GM19324 (cell line): Measurements from ENCODE around the gene MUC6.
"Not testable (repeated sequence)": the region's sequence is repeated elsewhere in the genome, so short reads cannot be mapped to it uniquely, and the experiment has no call there.

Experiments
- ATAC-seq: cut with Tn5 transposase; IDR thresholded peaks from one replicate; pipeline ENCODE4 v1.9.1; 2021; ENCODE audit warnings: mild to moderate bottlenecking, moderate library complexity; ENCODE audit not compliant: unreplicated experiment, low FRiP score

MUC6 gene

DNA sequence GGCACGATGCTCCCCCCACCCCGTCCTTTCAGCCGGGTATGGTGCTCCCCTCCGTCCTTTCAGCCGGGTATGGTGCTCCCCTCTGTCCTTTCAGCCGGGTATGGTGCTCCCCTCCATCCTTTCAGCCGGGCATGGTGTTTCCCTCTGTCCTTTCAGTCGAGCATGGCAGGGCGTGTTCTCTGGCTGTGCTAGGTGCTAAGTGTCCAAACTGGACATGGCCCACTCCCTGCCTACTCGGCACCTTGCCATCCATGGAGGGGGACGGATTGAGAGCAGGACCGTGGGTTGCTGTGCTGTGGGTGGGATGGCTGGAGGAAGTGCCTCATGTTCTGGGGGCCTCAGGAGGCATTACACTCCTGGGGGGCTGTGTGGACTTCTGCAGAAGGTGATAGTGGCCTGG is 45.5 kb downstream of the MUC6 start:
- ATAC-seq: no peak

DNA sequence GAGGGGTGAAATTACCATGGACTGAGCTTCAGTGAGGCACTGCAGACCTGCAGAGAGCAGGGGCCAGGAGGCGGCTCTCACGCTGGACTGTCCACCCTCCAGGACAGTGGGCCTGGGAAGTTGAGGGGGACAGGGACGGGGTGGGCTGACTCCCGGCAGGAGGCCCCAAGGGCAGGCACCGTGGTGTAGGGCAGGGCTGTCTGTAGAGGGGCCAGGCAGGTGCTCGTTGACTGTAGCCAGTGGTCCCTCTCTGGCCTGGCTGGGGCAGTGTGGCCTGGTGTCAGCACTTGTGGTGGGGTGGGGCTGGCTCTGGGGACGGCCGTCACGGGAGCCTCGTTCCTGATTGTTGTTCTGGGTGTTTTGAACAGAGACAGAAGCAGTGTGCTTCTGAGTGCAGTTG is 46.4 kb downstream of the MUC6 start:
- no peak for ATAC-seq

DNA sequence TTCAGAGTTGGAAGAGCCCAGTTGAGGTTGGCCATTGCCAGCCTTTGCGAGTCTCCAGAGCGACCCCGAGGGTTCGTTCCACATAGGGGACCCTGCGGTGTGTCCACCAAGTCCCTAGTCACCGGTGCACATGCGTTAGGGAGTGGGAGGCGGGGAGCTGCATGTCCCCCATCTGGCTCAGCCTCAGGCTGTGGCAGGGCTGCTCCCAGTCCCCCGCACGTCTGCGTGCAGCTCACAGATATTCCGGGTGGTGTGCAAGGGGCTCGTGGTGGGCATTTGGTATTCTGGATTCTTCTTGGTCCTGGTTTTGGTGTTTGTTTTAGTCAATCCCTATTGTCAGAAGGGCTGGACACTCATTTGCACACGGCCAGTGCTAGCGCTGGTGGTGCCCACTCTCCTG is 48.8 kb downstream of the MUC6 start:
- no peak for ATAC-seq

DNA sequence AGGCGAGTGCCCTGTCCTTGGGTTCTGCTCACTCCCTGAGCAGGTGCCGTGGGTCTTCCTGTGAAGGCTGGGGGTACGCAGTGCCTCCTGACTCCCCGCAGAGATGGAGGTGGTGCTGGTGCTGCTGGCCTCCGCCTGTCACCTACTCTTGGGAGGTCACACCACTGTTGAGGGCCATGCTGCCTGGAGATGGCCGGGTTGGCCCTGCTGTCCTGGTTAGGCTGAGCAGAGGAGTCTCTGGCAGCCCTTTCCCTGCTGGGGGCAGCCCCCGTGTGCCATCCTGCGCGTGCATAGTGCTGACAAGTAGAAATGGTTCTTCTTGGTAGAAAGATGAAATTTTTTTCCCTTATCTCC is 49.6 kb downstream of the MUC6 start:
- ATAC-seq: no peak

DNA sequence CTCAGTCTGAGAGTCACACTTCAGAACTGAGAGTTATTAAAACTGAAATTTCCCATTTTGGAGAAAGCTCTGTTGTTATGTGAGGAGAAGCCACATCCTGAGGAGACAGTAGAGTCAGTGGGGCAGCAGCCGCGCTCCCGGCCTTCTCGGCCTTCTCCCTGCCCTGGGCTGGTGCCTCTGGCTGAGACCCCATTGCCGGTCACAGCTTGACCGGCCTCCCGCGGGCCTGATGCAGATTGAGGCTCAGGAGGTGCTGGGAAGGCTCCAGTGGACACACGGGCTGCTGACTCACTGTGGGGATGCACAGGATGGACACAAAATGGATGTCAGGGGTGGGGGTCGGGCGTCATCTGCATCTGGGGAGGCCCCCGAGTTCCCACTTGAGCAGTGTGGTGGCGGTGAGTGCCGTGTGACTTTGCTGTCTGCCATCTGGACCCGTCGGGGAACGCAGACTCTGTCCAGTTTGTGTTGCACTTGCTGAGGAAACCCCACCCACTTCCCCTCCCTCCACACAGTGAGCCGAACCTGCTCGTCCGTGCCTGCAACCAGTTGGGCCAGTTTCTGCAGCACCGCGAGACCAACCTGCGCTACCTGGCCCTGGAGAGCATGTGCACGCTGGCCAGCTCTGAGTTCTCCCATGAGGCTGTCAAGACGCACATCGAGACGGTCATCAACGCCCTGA is 50.1 kb downstream of the MUC6 start:
- no peak for ATAC-seq

DNA sequence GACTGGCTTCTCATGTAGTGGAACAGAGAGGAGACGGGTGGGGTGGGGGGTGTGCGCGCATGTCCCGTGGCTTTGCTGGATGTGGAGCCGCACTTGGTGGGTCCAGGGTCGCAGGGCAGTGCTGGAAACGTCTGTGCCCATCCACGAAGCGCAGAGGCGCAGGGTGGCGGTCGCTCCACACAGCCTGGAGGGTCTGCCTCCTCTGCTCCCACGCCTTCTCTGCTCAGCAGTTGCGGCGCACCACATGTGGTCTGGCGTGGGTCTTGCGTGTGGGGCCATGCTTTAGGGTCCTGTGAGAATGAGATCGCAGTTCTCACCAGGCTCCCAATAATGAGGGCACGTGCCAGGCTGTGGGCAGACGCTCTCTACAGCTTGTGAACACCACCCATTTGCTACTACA is 50.7 kb downstream of the MUC6 start:
- ATAC-seq: no peak

DNA sequence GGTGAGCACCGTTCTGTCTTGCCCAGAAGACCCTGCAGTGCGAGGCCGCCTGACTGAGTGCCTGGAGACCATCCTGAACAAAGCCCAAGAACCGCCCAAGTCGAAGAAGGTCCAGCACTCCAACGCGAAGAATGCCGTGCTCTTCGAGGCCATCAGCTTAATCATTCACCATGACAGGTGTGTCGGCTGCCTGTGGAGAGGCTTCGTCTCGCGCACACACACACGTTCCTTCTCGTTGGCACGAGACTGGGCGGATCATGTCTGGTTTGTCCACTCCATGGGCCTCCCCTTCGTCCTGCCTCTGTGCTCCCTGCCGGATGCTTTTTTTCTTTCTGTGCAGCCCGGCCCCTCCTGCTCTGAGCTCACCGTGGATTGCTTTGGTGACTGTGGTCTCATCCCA is 51.1 kb downstream of the MUC6 start:
- ATAC-seq: no peak

DNA sequence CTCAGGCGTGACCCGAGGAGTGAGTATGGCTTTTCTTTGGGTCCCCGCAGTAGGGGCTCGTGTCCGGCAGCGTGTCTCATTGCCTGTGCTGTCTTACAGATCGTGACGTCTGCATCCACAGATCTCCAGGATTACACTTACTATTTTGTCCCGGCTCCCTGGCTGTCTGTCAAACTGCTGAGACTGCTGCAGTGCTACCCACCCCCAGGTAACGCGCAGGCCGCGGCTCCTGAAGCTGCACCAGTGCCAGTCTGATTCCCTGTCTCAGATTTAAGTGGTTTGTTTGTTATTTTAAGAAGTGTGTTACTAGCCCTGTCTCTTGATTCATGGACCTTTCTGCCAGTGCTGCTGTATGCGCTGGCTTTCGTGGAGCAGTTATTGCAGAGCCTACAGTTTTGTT is 52.0 kb downstream of the MUC6 start:
- ATAC-seq: no peak

DNA sequence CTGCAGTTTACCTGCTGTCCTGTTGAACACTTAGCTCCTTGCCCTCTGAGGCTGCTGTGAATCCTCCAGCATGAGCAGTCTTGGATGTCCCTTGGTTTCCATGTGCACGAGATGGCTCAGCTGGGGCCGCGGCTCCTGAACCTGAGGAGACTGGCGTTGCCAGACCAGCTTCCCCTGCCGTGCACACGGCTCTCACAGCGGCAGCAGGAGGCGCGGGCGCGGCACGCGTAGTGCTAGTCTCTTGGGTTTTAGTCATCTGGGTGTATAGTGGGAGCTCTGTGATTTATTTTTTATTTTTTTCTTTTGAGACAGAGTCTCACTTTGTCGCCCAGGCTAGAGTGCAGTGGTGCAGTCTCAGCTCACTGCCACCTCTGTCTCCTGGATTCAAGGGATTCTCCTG is 54.8 kb downstream of the MUC6 start:
- ATAC-seq: no peak

DNA sequence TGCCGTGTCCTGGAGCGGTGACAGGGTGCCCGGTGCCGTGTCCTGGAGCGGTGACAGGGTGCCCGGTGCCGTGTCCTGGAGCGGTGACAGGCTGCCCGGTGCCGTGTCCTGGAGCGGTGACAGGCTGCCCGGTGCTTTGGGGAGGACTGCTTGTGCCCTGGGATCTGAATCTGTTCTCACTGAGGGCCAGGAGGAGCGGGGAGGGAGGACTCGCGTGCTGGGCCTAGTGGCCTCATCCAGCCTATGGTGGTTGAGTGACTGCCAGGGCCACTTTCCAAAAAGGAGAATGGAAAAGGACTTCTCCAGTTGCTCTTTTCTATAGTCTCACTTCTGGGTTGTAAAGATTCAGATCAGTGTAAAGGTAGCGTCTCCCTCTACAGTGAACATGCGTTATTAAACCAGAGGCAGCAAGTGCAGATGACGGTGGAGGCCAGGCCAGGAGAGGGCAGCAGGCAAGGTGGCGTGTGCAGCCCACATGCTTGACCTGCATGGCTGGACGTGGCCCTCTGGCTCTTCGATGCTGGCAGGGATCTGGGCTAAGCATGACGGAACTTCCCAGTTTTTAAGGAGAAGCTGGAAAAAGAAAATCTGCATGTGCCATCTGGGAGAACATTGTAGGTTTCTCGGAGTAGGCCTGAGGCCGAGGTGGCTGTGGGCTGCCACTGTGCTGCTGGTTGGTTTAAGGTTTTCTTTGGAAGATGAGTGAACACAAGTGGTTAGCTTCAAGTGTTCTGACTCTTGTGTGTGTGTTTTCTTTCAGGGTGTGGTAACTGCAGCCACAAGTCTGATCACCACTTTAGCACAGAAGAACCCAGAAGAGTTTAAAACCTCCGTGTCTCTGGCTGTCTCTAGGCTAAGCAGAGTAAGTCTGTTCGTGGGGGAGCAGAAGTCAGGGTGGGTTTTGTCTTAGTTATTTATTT is 55.8 kb downstream of the MUC6 start:
- no peak for ATAC-seq

DNA sequence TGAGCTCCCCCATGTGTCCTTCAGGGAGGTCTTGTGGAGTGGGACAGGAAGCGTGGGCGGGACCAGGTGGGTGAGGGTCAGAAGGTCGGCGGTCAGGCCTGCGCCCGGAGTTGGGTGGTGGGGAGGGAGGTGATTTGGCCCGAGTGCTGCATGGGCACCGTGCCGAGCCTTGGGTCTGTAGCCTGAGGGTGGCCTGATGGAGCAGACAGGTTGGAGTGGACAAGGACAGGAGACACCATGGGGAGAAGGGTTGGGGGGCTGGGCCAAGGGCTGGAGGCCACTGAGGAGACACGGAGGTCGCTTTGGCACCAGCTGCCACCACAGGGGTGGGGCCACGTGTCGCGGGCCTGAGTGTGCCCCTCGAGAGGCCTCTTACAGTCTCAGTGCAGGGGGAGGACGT is 57.7 kb downstream of the MUC6 start:
- no peak for ATAC-seq

DNA sequence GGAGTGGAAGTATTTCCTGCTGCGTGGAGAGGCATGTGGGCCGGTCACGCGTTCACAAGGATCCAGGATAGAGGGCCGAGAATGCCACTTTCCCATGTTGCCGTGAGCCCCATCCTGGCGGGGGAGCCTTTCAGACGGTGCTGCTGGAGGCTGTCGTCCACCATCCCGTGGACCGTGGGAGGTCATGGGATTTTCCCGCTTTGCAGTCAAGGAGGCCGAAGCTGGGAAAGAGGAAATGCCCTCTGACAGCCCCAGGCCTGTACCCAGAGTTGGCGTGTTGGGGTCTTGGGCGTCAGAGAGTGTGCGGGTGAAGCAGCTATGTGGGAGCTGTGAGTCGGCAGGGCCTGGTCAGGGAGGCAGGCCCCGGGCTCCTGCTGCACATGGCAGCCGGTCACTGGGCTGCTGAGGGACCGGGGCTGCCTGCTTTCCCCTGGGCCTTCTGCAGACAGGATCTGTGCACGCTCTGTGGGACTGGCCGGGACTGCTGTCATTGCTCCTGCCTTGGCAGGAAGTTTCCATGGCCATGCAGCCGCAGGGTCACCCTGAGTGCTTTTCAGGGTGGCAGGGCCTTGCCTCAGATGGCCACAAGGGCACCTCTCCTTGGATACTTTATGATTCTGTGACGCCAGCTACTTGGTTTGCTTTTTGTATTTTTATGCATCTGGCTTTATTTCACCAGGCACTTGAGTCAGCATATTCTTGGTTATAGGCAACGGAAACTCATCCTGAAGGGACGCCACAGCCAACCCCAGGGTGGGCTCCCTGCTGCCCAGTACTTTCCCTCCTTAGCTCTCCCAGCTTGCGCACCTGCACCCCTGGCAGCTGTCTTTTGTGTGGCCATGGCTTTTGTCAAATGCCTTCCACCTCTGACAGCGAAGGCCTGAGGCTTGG is 58.4 kb downstream of the MUC6 start:
- no peak for ATAC-seq

DNA sequence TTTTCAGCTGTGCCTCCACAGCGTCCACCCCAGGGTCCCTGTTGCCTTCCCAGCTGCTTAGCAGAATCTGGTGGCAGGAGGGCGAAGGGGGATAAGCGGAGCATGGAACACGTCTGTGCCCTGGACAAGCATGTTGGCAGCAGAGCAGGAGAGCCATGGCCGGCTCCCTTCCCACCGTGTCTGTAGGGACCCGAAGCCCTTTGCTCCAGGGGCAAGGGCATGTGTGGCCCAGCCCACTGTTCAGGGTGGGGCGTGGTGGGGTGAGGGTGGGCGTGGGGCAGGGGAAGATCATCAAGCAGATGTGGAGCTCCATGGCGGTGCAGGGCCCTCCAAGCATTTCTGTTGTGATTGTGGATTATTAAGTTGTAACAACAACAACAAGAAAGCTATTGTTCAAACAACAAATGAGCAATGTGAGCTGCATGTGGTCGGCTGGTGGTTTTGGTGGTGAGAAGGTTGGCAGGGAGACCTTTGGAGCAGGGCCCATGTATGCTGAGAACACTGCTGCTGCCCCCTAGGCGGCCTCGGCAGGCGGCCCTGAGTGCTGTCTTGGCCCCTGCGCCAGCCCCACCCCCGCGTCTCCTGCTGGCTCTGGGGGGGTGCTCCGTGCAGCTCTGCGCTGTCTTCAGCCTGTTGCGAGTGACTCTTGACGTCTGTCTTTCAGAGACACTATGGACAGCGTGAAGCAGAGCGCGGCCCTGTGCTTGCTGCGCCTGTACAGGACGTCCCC is 59.9 kb downstream of the MUC6 start:
- ATAC-seq: no peak

DNA sequence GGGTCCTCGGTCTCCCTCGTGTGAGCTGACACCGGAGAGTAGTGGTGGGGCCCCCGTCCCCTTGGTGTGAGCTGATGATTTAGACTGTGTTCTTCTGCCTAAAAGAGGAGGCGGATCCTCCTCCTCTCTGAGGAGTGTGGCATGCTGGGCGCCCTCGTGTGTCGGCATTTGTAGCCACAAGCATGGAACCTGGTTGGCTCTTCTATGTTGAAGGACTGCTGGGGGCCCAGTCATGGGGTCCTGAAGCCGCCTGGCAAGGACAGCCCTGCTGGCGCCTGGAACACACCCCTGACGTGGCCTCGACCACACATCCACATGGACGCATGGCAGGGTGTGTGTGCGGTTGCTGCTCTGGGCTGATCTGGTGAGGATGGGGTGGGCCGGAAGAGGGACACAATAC is 60.7 kb downstream of the MUC6 start:
- no peak for ATAC-seq

DNA sequence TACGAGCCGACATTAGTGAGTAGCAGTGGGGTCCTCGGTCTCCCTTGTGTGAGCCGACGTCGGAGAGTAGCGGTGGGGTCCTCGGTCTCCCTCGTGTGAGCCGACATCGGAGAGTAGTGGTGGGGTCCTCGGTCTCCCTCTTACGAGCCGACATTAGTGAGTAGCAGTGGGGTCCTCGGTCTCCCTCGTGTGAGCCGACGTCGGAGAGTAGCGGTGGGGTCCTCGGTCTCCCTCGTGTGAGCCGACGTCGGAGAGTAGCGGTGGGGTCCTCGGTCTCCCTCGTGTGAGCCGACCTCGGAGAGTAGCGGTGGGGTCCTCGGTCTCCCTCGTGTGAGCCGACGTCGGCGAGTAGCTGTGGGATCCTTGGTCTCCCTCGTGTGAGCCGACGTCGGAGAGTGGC is 61.1 kb downstream of the MUC6 start:
- not testable (repeated sequence) for ATAC-seq

DNA sequence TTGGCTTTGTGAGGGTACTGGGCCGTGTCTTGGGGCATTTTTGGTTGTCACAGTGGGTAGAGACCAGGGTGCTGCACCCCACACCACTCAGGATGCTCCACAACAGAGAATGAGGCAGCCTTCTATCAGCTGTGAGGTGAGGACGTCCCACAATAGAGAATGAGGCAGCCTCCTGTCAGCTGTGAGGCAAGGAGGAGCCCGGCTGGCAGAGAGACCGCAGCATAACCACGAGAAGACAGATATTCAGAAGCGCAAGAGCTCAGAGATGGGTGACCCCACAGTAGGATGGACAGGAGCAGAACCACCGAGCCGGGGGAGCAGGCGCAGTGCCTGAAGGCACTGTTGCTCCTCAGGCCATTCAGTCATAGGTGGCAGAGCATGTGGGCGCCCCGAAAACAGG is 63.3 kb downstream of the MUC6 start:
- no peak for ATAC-seq

DNA sequence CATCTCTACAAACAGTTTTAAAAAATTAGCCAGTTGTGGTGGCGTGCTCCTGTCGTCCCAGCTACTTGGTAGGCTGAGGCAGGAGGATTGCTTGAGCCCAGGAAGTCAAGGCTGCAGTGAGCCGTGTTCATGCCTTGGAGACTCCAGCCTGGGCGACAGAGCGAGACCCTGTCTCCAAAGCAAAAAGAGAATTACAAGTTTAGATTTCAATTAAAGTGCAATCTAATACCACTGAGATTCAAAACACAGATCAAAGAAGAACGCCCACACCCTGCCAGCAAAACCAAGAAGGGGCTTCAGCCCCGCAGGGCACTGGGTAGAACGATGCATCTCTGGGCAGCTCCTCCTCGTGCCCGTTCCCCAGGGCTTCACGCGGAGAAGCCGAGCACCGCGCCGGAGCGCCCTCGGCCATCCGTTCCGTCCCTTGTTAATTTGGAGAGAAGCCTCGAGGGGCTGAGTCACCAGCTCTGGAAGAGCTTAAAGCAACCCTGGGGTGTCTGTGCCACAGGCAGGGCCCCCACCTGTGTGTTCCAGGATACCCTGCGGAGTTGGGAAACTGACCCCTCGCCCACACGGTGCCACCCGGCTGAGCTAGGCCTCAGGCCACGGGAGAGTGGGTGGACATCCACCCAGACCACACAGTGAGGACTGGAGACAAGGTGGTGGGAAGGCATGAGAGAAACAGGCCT is 63.9 kb downstream of the MUC6 start:
- ATAC-seq: no peak

DNA sequence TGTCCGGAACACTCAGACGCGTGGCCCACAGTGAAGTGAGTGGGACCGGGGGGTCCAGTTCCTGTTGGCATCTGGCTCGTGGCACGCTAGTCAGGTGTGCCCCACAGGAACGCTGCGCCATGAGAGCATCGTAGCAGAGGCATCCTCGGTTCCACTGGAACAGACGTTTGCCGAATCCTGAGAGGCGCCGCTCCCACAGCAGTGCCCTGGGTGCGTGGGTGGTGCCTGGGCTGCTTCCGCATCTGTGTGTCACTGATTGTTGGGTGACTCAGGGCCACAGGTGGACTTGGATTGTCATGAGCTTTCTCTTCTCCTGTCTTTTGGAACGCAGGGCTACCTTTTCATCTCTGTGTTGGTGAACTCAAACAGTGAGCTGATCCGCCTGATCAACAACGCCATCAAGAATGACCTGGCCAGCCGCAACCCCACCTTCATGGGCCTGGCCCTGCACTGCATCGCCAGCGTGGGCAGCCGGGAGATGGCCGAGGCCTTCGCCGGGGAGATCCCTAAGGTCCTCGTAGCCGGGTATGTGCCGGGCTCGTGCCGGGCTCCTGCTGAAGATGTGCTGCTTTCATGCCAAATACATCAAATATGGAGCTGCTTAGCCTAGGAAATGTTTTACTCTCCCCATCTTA is 64.7 kb downstream of the MUC6 start:
- no peak for ATAC-seq

DNA sequence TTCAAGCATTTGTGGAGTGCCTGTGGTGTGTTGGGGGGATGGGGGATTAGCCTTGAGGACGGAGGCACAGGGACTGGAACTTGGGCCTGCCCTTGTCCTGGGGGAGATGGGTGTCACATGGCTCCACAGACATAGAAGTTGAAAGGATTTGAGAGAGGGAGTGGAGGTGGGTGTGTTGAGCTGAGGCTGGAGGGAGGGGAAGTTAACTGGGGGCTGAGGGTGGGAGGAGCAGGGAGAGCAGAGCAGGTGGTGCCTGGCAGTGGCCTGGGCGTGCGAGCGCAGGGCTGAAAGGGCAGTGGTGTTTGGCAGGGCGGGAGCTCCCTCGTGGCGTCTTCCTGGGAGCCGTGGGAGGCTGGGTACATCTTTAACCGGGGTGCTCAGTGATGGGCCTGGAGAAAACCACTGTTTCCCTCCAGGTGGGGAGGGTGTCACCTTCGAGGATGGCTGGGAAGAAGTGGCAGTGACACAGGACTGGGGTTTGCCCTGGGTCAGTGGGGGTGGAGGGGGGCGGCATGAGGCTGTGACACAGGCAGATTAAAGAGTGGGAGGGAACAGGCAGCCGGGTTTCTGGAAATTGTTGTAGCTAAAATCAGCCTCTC is 65.3 kb downstream of the MUC6 start:
- no peak for ATAC-seq
